GM12891 (cell line): Measurements from ENCODE around the gene SRGAP3.

ENCODE experiments used
- DNase-seq: peaks from one replicate; pipeline ENCODE4 v3.0.0; 2011; ENCODE audit warnings: low spot score; ENCODE audit not compliant: insufficient read length
- FAIRE-seq: peaks from 2 replicates; lab custom pipeline; 2011; peaks lifted over from hg19 to GRCh38; lab: Jason Lieb, UNC
- PAX5 ChIP-seq: IDR thresholded peaks from 2 replicates; pipeline ENCODE4 v1.6.1; 2011; ENCODE audit warnings: low read length, moderate library complexity, mild to moderate bottlenecking; ENCODE audit not compliant: insufficient read depth, severe bottlenecking
- POLR2A ChIP-seq: IDR thresholded peaks from 2 replicates; pipeline ENCODE4 v1.6.1; 2011; ENCODE audit warnings: low read depth, low read length, control low read depth
- POLR2AphosphoS5 ChIP-seq: IDR thresholded peaks from 2 replicates; pipeline ENCODE4 v1.6.1; 2011; ENCODE audit warnings: low read depth, low read length, control low read depth
- POU2F2 ChIP-seq: IDR thresholded peaks from 2 replicates; pipeline ENCODE4 v1.6.1; 2011; ENCODE audit warnings: low read depth, mild to moderate bottlenecking, control low read depth, low read length, moderate library complexity
- SPI1 ChIP-seq: IDR thresholded peaks from 2 replicates; pipeline ENCODE4 v1.6.1; 2011; ENCODE audit warnings: low read depth, low read length, control low read depth
- TAF1 ChIP-seq: IDR thresholded peaks from 2 replicates; pipeline ENCODE4 v1.6.1; 2011; ENCODE audit warnings: low read depth, low read length, control low read depth

Gene SRGAP3

GRCh38 chr3:9105421-9105820 lies 144.0 kb downstream of the SRGAP3 start:
- TF ChIP-seq TAF1, result no peak
- no peak for TF ChIP-seq SPI1
- no peak for TF ChIP-seq PAX5
- FAIRE-seq (no peak), DNase-seq (no peak)

- DNase-seq (no peak), FAIRE-seq (no peak)
- no peak for TF ChIP-seq SPI1
- no peak for TF ChIP-seq POLR2AphosphoS5
- TF ChIP-seq TAF1, result no peak
- TF ChIP-seq PAX5, result no peak
- no peak for TF ChIP-seq POU2F2
- no peak for TF ChIP-seq POLR2A
Observed at GRCh38 chr3:9104121-9104520, 145.3 kb downstream of the SRGAP3 start.

- no peak for DNase-seq
- TF ChIP-seq POLR2AphosphoS5 (no peak), PAX5 (no peak), POU2F2 (no peak), SPI1 (no peak), POLR2A (no peak), TAF1 (no peak)
- FAIRE-seq, result no peak
Observed at GRCh38 chr3:9102240-9102981, 147.0 kb downstream of the SRGAP3 start.

GRCh38 chr3:9101286-9101685 lies 148.2 kb downstream of the SRGAP3 start:
- DNase-seq (no peak), FAIRE-seq (peak; percentile 20)
- no peak for TF ChIP-seq PAX5
- no peak for TF ChIP-seq TAF1
- TF ChIP-seq SPI1, result no peak
- no peak for TF ChIP-seq POLR2AphosphoS5
- TF ChIP-seq POU2F2, result no peak
- TF ChIP-seq POLR2A, result no peak

- FAIRE-seq, result peak; percentile 33
- peak; percentile 71 for TF ChIP-seq SPI1
- no peak for TF ChIP-seq POLR2AphosphoS5
- TF ChIP-seq POU2F2, result no peak
- DNase-seq, result no peak
Observed at GRCh38 chr3:9100513-9100894, 148.9 kb downstream of the SRGAP3 start.

GRCh38 chr3:9099702-9100512 lies 149.5 kb downstream of the SRGAP3 start:
- no peak for TF ChIP-seq POLR2AphosphoS5
- TF ChIP-seq PAX5, result no peak
- no peak for TF ChIP-seq POLR2A
- no peak for TF ChIP-seq POU2F2
- no peak for TF ChIP-seq TAF1
- TF ChIP-seq SPI1, result no peak
- no peak for FAIRE-seq
- no peak for DNase-seq

- no peak for FAIRE-seq
- TF ChIP-seq TAF1, result no peak
- TF ChIP-seq PAX5, result no peak
- TF ChIP-seq SPI1, result no peak
- no peak for TF ChIP-seq POLR2A
- no peak for TF ChIP-seq POLR2AphosphoS5
- TF ChIP-seq POU2F2, result no peak
- no peak for DNase-seq
Observed at GRCh38 chr3:9098716-9099675, 150.4 kb downstream of the SRGAP3 start.

- DNase-seq (no peak), FAIRE-seq (no peak)
- TF ChIP-seq TAF1, result no peak
- TF ChIP-seq POLR2AphosphoS5, result no peak
- no peak for TF ChIP-seq PAX5
- no peak for TF ChIP-seq SPI1
- no peak for TF ChIP-seq POLR2A
- no peak for TF ChIP-seq POU2F2
Observed at GRCh38 chr3:9097495-9097894, 152.0 kb downstream of the SRGAP3 start.
